Liver (tissue), 9 donors: ENCODE results near the gene MKKS. TPM values are rescaled to one million over a fixed set of nuclear protein-coding genes. Genes with fewer than 3 reads are reported as not detected.

Experiments
- DNase-seq: peaks from one replicate; pipeline ENCODE4 v3.0.0-alpha.2; 2017; ENCODE audit warnings: low spot score
- H3K27ac ChIP-seq, 2 donors: one replicate each; pipeline ENCODE4 v1.7.0; 2013; ENCODE audit warnings: inconsistent platforms in 2 of 2, low read length in 2 of 2, control low read depth in 1 of 2, low read depth in 1 of 2, mild to moderate bottlenecking in 1 of 2
- H3K27me3 ChIP-seq, 4 donors: one replicate each; pipeline versions ENCODE4 v1.6.1 to v1.7.0; 2013; ENCODE audit warnings: low read length in 3 of 4, inconsistent platforms in 1 of 4, mild to moderate bottlenecking in 1 of 4, moderate library complexity in 1 of 4; ENCODE audit not compliant: control insufficient read depth in 4 of 4, insufficient read depth in 4 of 4
- H3K36me3 ChIP-seq, 4 donors: one replicate each; pipeline versions ENCODE4 v1.6.1 to v1.7.0; 2013; ENCODE audit warnings: low read length in 3 of 4, mild to moderate bottlenecking in 3 of 4, low read depth in 1 of 4, moderate library complexity in 1 of 4; ENCODE audit not compliant: control insufficient read depth in 4 of 4, insufficient read depth in 3 of 4
- H3K4me1 ChIP-seq, 4 donors: one replicate each; pipeline versions ENCODE4 v1.6.1 to v1.7.0; 2013; ENCODE audit warnings: low read length in 3 of 4, mild to moderate bottlenecking in 3 of 4, moderate library complexity in 1 of 4; ENCODE audit not compliant: control insufficient read depth in 4 of 4, insufficient read depth in 4 of 4
- H3K4me3 ChIP-seq, 3 donors: one replicate each; pipeline versions ENCODE4 v1.6.1 to v1.7.0; 2013; ENCODE audit warnings: low read length in 3 of 3, control low read depth in 1 of 3, low read depth in 1 of 3, mild to moderate bottlenecking in 1 of 3
- H3K9ac ChIP-seq, 2 donors: one replicate each; pipeline ENCODE4 v1.7.0; 2013; ENCODE audit warnings: low read length in 2 of 2, mild to moderate bottlenecking in 2 of 2, moderate library complexity in 2 of 2, control low read depth in 1 of 2, low read depth in 1 of 2
- H3K9me3 ChIP-seq, 4 donors: one replicate each; pipeline versions ENCODE4 v1.6.1 to v1.7.0; 2013; ENCODE audit warnings: low read length in 3 of 4; ENCODE audit not compliant: control insufficient read depth in 4 of 4
- ATF3 ChIP-seq: IDR thresholded peaks from 2 replicates; pipeline ENCODE4 v1.6.1; 2016; ENCODE audit warnings: antibody characterized with exemption
- EGR1 ChIP-seq, 2 donors: IDR thresholded peaks; 2 replicates each; pipeline ENCODE4 v1.6.1; 2016 to 2018; ENCODE audit warnings: antibody characterized with exemption in 2 of 2, low read depth in 2 of 2
- FOXA1 ChIP-seq: IDR thresholded peaks from 2 replicates; pipeline ENCODE4 v1.6.1; 2016; ENCODE audit warnings: antibody characterized with exemption
- FOXA2 ChIP-seq: IDR thresholded peaks from 2 replicates; pipeline ENCODE4 v1.6.1; 2016; ENCODE audit warnings: antibody characterized with exemption
- GABPA ChIP-seq, 2 donors: IDR thresholded peaks in 1 of 2; conservative IDR thresholded peaks in 1 of 2; 2 replicates each; pipeline ENCODE4 v1.6.1; 2016; ENCODE audit warnings: antibody characterized with exemption in 2 of 2, mild to moderate bottlenecking in 1 of 2, moderate library complexity in 1 of 2
- HNF4A ChIP-seq, 2 donors: conservative IDR thresholded peaks; 2 replicates each; pipeline ENCODE4 v1.6.1; 2016; ENCODE audit warnings: antibody characterized with exemption in 2 of 2, mild to moderate bottlenecking in 2 of 2
- HNF4G ChIP-seq: IDR thresholded peaks from 2 replicates; pipeline ENCODE4 v1.6.1; 2016; ENCODE audit warnings: antibody characterized with exemption
- JUND ChIP-seq, 2 donors: IDR thresholded peaks; 2 replicates each; pipeline ENCODE4 v1.6.1; 2016; ENCODE audit warnings: antibody characterized with exemption in 2 of 2
- MAX ChIP-seq: IDR thresholded peaks from 2 replicates; pipeline ENCODE4 v1.6.1; 2016; ENCODE audit warnings: antibody characterized with exemption
- NR2F2 ChIP-seq: IDR thresholded peaks from 2 replicates; pipeline ENCODE4 v1.6.1; 2016; ENCODE audit warnings: antibody characterized with exemption
- RAD21 ChIP-seq, 2 donors: IDR thresholded peaks; 2 replicates each; pipeline ENCODE4 v1.6.1; 2016; ENCODE audit warnings: antibody characterized with exemption in 2 of 2, mild to moderate bottlenecking in 2 of 2
- RXRA ChIP-seq, 2 donors: IDR thresholded peaks; 2 replicates each; pipeline ENCODE4 v1.6.1; 2017 to 2018; ENCODE audit warnings: antibody characterized with exemption in 2 of 2, mild to moderate bottlenecking in 1 of 2
- SP1 ChIP-seq: IDR thresholded peaks from 2 replicates; pipeline ENCODE4 v1.6.1; 2018; ENCODE audit warnings: antibody characterized with exemption, mild to moderate bottlenecking
- TAF1 ChIP-seq: conservative IDR thresholded peaks from 2 replicates; pipeline ENCODE4 v1.6.1; 2016; ENCODE audit warnings: antibody characterized with exemption, mild to moderate bottlenecking
- YY1 ChIP-seq: IDR thresholded peaks from 2 replicates; pipeline ENCODE4 v1.6.1; 2016; ENCODE audit warnings: antibody characterized with exemption, mild to moderate bottlenecking
- polyA plus RNA-seq, 2 donors: library from polyadenylated mRNA; stranded (reverse) in 1 of 2; unstranded in 1 of 2; fragments of 200-250 nt in 1 of 2; fragments of >200 nt in 1 of 2; fragmentation: Nextera tagmentation in 1 of 2; extraction: Ambion mirVana in 1 of 2; gene quantifications; one replicate each; pipeline versions ENCODE4 v1.2.1 to v1.2.3, GENCODE V29; 2013 to 2015
- total RNA-seq, 2 donors: library from RNA; depleted of rRNA; stranded (reverse); fragments of >200 nt; gene quantifications; one replicate each; pipeline ENCODE4 v1.2.3, GENCODE V29; 2014
- TF ChIP-seq, protein P1 (sequence below): IDR thresholded peaks from 2 replicates; pipeline ENCODE4 v1.6.1; 2016; ENCODE audit warnings: antibody characterized with exemption
- TF ChIP-seq, protein P2 (sequence below): IDR thresholded peaks from 2 replicates; pipeline ENCODE4 v1.6.1; 2016; ENCODE audit warnings: antibody characterized with exemption, mild to moderate bottlenecking
- TF ChIP-seq, protein P3 (sequence below): fragments of 150-350 bp; IDR thresholded peaks from 2 replicates; pipeline ENCODE4 v1.5.1; 2017; ENCODE audit warnings: improper control_type of control experiment, low read depth, low read length; ENCODE audit not compliant: missing input control
- donor health status: healthy.
- donor health status: healthy.
- donor health status: healthy.
- donor health status: healthy.
- donor health status: healthy.

Gene MKKS
- total and polyA plus RNA-seq, 4 donors: 8.3 to 19.1 (median 14.7) TPM

GRCh38 chr20:10428008-10428407 is 6.0 kb downstream of the MKKS start:
- TF ChIP-seq, protein P1, sequence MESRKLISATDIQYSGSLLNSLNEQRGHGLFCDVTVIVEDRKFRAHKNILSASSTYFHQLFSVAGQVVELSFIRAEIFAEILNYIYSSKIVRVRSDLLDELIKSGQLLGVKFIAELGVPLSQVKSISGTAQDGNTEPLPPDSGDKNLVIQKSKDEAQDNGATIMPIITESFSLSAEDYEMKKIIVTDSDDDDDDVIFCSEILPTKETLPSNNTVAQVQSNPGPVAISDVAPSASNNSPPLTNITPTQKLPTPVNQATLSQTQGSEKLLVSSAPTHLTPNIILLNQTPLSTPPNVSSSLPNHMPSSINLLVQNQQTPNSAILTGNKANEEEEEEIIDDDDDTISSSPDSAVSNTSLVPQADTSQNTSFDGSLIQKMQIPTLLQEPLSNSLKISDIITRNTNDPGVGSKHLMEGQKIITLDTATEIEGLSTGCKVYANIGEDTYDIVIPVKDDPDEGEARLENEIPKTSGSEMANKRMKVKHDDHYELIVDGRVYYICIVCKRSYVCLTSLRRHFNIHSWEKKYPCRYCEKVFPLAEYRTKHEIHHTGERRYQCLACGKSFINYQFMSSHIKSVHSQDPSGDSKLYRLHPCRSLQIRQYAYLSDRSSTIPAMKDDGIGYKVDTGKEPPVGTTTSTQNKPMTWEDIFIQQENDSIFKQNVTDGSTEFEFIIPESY: no peak
- TF ChIP-seq FOXA1 (no peak), NR2F2 (no peak), ATF3 (no peak), RAD21 (IDR thresholded peaks at IDR 0.05) (no peak), SP1 (no peak), YY1 (no peak), GABPA (IDR thresholded peaks at IDR 0.05 in 1 of 2, conservative IDR thresholded peaks at IDR 0.05 in 1 of 2) (no peak), HNF4G (no peak), HNF4A (conservative IDR thresholded peaks at IDR 0.05) (no peak), FOXA2 (no peak), RXRA (IDR thresholded peaks at IDR 0.05) (no peak), JUND (IDR thresholded peaks at IDR 0.05) (no peak), MAX (no peak), TAF1 (no peak), EGR1 (IDR thresholded peaks at IDR 0.05; ENCODE audit: low read depth in 2 of 2) (no peak)
- TF ChIP-seq, protein P2, sequence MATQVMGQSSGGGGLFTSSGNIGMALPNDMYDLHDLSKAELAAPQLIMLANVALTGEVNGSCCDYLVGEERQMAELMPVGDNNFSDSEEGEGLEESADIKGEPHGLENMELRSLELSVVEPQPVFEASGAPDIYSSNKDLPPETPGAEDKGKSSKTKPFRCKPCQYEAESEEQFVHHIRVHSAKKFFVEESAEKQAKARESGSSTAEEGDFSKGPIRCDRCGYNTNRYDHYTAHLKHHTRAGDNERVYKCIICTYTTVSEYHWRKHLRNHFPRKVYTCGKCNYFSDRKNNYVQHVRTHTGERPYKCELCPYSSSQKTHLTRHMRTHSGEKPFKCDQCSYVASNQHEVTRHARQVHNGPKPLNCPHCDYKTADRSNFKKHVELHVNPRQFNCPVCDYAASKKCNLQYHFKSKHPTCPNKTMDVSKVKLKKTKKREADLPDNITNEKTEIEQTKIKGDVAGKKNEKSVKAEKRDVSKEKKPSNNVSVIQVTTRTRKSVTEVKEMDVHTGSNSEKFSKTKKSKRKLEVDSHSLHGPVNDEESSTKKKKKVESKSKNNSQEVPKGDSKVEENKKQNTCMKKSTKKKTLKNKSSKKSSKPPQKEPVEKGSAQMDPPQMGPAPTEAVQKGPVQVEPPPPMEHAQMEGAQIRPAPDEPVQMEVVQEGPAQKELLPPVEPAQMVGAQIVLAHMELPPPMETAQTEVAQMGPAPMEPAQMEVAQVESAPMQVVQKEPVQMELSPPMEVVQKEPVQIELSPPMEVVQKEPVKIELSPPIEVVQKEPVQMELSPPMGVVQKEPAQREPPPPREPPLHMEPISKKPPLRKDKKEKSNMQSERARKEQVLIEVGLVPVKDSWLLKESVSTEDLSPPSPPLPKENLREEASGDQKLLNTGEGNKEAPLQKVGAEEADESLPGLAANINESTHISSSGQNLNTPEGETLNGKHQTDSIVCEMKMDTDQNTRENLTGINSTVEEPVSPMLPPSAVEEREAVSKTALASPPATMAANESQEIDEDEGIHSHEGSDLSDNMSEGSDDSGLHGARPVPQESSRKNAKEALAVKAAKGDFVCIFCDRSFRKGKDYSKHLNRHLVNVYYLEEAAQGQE: no peak
- TF ChIP-seq, protein P3, sequence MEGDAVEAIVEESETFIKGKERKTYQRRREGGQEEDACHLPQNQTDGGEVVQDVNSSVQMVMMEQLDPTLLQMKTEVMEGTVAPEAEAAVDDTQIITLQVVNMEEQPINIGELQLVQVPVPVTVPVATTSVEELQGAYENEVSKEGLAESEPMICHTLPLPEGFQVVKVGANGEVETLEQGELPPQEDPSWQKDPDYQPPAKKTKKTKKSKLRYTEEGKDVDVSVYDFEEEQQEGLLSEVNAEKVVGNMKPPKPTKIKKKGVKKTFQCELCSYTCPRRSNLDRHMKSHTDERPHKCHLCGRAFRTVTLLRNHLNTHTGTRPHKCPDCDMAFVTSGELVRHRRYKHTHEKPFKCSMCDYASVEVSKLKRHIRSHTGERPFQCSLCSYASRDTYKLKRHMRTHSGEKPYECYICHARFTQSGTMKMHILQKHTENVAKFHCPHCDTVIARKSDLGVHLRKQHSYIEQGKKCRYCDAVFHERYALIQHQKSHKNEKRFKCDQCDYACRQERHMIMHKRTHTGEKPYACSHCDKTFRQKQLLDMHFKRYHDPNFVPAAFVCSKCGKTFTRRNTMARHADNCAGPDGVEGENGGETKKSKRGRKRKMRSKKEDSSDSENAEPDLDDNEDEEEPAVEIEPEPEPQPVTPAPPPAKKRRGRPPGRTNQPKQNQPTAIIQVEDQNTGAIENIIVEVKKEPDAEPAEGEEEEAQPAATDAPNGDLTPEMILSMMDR: no peak
- Histone ChIP-seq H3K4me1 (peaks cover 5 to 53% (median 27%) of the 10 kb centered on the region in 4 donors), H3K36me3 (peaks cover 0 to 2% (median 0%) of the 10 kb centered on the region in 4 donors), H3K9me3 (no peaks in the 10 kb centered on the region), H3K9ac (no peak overlapping the region), H3K27me3 (no peaks in the 10 kb centered on the region), H3K4me3 (no peak overlapping the region), H3K27ac (no peak overlapping the region)
- no peak for DNase-seq
